GM18505 (cell line): ENCODE measurements around the gene GRM4.

Experiments used
- ATAC-seq: cut with Tn5 transposase; IDR thresholded peaks from one replicate; pipeline ENCODE4 v1.9.1; 2021; ENCODE audit not compliant: unreplicated experiment
- POLR2A ChIP-seq: IDR thresholded peaks from 4 replicates; pipeline ENCODE4 v1.6.1; 2011; ENCODE audit warnings: borderline replicate concordance; ENCODE audit not compliant: insufficient read depth, insufficient read length; ENCODE audit errors: extremely low read depth

GRM4 gene

GRCh38 chr6:33980176-33981175, 165.4 kb downstream of the GRM4 start:
- TF ChIP-seq POLR2A, result no peak
- no peak for ATAC-seq

GRCh38 chr6:33979750-33980149, 166.1 kb downstream of the GRM4 start:
- no peak for TF ChIP-seq POLR2A
- no peak for ATAC-seq

- ATAC-seq, result no peak
- TF ChIP-seq POLR2A, result no peak
Observed at GRCh38 chr6:33978412-33979150, 167.3 kb downstream of the GRM4 start.

GRCh38 chr6:33977606-33978411, 168.1 kb downstream of the GRM4 start:
- ATAC-seq, result no peak
- TF ChIP-seq POLR2A, result no peak

- no peak for TF ChIP-seq POLR2A
- ATAC-seq, result no peak
Observed at GRCh38 chr6:33976437-33977360, 169.2 kb downstream of the GRM4 start.

GRCh38 chr6:33975661-33976436, 170.0 kb downstream of the GRM4 start:
- TF ChIP-seq POLR2A, result no peak
- no peak for ATAC-seq

- TF ChIP-seq POLR2A, result no peak
- ATAC-seq, result no peak
Observed at GRCh38 chr6:33974471-33974870, 171.4 kb downstream of the GRM4 start.

- TF ChIP-seq POLR2A, result no peak
- no peak for ATAC-seq
Observed at GRCh38 chr6:33974030-33974429, 171.9 kb downstream of the GRM4 start.

- no peak for TF ChIP-seq POLR2A
- no peak for ATAC-seq
Observed at GRCh38 chr6:33971580-33971979, 174.3 kb downstream of the GRM4 start.
